8988T (cell line): ENCODE measurements around the gene LPP.
"Not testable (repeated sequence)": the region's sequence is repeated elsewhere in the genome, so short reads cannot be mapped to it uniquely, and the experiment has no call there.

Source experiments
- DNase-seq: peaks from one replicate; pipeline ENCODE4 v3.0.0; 2011

Gene LPP

DNA sequence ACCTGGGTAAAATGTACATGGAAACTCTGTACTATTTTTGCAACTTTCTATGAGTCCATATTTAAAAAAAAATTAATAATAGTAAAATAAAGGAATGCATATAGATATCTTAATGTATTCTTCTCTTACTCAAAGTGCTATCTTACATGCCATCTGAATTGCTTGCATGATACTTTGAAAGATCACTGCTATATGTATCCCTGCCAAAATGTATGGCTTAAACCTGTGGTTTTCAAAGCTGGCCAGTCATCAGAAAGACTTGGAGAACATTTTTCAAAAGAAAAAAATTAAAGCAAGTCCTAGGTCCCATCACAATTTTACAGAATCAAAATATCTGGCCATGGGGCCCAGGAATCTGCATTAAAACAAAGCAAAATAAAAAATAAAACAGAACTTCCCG, 262.1 kb downstream of the LPP start:
- no peak for DNase-seq

GRCh38 chr3:188417271-188417696, 263.3 kb downstream of the LPP start:
- DNase-seq: no peak

GRCh38 chr3:188417766-188418165, 263.8 kb downstream of the LPP start:
- DNase-seq: no peak

DNA sequence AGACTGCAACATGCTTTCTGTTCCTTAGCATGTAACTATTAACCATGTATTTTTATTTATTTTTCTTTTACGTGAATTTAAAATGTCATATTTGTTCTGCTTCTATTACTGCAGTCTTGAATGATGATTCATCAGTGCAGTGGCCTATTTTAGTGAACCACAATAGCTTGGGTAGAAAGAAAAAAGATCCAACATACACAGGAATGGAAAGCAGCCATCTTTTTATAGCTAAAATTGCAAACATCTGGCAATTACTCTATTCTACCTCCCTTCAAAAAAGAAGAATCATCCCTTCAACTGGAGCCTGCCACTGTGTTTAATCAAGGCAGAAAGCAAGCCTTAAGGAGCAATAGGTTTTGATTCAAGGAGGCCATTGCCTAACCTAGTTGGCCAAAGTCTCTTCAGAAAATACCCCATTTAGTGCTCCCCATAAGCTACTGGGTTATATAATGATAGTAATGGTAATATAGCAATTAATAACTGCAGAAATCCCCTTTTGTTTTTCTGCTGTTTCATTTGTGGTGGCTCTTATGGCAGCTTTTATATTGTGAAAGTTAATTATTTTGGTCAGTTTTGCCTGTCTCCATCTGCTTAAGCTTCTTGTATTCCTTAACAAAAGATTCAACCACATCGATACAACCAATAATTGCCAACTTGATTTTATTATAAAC, 267.3 kb downstream of the LPP start:
- DNase-seq: no peak

DNA sequence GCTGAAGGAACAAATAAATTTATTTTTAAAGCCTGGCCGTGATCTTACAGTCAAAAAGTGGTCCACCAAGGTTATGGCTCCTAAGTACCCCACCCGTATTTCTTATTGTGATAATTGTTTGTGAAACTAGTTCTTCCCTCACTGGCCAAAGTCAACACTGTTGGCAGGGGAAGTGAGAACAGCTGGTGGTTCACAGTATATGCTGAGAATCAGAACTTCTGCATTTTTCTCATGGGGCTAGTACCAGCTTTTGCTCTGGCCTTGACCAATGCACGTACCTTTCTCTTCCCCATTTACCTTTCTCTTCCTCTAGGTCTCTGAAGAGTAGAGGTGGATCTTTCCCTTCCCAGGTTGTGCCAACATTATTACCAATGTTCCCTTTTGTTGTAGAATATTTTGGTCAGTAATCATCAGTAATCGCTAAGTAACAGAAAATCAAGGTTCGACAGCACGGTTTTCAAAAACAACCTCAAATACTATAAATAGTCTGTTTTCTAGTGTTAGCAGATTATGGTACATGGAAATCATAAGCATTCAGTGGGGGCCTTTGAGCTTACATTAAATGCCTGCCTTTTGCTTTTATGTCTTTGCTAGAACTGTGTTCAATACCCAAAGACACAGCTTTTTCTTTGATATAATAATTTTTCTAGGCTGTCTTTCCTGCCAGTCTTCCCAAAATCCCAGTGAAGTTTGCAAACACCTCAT, 268.0 kb downstream of the LPP start:
- no peak for DNase-seq

DNA sequence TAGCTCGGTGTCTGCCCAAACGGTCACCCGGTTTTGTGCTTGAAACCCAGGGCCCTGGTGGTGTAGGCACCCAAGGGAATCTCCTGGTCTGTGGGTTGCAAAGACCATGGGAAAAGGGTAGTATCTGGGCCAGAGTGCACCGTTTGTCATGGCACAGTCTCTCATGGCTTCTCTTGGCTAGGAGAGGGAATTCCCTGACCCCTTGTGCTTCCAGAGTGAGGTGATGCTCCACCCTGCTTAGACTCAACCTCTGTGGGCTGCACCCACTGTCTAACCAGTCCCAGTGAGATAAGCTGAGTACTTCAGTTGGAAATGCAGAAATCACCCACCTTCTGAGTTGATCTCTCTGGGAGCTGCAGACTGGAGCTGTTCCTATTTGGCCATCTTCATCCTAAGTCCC, 274.0 kb downstream of the LPP start:
- not testable (repeated sequence) for DNase-seq

- no peak for DNase-seq
Observed at GRCh38 chr3:188431040-188431439, 277.1 kb downstream of the LPP start.

GRCh38 chr3:188431553-188431952, 277.6 kb downstream of the LPP start:
- no peak for DNase-seq

DNA sequence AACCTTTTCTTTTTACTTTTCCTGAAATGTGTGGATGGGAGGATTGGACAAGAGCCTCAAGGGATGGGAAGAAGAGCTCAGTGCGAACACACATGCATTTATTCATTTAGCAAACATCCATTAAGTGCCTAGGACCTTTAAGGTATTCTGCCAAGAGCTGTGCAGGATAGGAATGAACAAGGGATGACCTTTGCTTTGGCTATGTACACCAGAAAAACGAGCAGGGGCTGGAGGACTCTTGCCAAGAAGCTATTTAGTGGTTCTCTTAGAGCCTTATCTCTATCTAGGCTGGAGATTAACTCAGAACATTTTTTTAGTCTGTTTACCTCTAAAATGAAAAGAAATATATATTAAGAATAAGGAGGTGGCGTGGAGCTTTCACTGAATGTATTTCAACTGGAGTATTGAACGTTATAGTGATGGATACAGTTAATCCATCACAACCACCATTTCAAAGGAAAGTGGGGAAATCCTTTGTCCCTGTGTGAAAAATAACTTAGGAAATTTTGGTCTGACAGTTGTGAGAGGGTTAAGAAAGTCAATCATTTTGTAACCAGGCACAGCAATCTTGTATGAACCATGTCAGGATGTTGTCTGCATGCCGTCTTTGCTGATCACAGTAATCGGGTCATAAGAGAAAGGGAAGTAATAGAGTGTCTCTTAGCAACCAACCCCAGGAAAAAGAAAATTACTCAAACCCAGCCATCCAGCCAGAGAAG, 279.0 kb downstream of the LPP start:
- no peak for DNase-seq

DNA sequence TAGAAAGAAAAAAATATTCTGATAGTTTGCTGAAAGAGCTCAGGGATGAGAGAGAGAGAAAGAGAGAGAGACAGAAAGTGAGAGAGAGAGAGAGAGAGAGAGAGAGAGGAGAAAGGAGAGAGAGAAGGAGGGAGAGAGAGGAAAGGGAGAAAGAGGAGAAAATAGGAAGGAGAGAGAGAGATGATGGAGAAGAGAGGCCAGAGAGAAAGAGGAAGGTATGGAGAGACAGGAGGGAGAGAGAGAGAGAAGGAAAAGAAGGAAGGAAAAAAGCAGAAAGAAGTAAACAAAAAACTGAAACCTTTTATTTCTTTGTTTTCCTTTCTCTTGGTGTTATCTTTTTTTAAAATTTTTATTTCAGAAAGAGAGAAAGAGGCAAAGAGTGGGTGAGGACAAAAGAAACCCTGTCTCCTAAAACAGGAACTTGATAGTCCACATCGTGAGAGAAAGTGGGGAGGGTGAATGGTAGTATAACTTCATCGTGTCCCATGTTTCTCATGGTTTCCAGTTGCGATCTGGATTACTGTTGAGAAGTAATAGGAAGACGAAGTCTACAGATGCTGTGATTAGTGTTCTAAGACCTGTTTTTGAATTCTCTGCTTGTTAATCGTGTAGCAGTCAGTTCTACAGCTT, 279.7 kb downstream of the LPP start:
- no peak for DNase-seq

GRCh38 chr3:188434594-188434993, 280.6 kb downstream of the LPP start:
- DNase-seq: no peak

- no peak for DNase-seq
Observed at GRCh38 chr3:188435266-188435665, 281.3 kb downstream of the LPP start.

DNA sequence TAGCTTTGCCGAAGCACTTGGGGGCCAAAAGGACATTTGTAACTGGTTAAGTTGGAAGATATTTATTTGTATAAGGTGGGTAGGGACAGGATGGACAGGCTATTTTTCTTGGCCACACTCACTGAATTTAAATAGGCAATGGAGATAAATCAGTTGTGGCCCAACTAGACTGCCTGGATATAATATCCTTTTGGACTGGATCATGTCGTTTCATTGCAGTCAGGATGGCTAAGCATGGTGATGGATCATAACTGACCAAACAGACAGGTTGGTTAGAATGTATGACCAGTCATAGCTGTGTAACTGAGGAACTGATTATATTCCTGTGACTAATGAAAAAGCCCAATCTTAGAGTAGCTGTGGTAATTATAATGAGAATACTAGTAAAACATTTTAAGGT, 284.0 kb downstream of the LPP start:
- DNase-seq: no peak

DNA sequence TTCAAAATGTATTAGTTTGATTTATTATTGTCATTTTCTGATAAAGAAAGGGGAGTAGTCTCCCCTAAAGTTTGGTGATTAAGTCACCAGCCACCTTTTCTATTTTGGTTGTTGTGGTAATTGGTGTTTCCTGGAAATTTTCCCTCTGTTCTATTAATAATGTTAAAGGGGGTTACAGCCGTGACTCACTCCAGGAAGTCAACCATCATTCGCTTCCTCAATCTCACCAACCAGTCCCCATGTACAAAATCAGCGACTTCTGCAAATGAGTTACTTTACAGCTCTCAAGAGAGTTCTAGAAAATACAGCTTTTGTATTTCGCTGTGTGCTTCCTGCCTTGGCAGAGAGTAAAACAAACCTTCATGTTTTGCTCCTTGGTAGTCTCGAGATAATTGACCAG, 285.1 kb downstream of the LPP start:
- no peak for DNase-seq

DNA sequence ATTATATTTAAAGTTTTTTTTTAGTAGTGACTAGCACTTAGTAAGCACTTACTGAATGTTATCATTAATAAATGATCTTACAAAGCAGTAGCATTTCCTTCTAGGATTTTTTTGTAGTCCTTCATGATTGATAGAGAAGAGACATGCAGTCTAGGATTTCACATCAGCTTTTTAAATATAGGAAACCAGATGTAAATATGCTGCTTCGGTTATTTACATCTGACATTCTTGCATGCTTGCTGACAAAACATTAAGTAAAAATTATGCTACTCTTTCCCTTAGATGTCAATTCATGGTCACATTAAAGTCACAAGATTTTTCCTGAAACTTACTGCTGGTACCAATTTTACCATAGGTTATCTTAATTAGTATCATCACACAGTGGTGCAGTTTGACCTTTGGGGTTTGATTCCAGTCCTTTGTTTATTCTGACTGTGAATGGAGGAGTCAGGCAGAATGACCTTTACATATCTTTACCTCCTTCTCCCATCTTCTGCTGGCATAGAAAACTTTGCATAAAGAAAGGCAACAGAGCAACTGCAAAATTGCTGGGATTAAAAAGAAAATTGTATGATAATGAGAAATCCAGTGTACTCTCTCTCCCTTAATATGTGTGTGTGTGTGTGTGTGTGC, 286.5 kb downstream of the LPP start:
- DNase-seq: no peak

- DNase-seq: no peak
Observed at GRCh38 chr3:188442430-188442829, 288.5 kb downstream of the LPP start.

GRCh38 chr3:188445175-188445574, 291.2 kb downstream of the LPP start:
- not testable (repeated sequence) for DNase-seq

GRCh38 chr3:188446014-188446413, 292.1 kb downstream of the LPP start:
- DNase-seq: no peak

DNA sequence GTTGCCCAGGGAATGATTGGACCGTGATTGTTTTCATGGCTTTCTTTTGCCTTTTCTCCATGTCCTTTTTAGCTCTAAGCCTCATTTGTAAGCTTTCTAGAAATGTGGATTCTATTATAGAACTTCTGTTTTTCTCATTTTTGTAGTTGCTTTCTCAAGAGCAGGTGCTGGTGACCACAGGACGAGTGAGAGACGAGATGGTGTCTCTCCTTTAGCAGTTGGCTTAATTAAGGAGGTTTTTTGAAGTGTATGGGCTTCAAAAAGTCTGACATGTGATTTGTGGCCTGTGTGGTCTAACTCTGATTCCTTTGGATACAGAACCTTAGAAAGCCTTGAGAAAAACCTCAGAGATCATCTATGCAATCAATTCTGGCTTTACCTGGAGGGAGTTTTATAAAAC, 292.8 kb downstream of the LPP start:
- DNase-seq: no peak

GRCh38 chr3:188448813-188449212, 294.9 kb downstream of the LPP start:
- no peak for DNase-seq

DNA sequence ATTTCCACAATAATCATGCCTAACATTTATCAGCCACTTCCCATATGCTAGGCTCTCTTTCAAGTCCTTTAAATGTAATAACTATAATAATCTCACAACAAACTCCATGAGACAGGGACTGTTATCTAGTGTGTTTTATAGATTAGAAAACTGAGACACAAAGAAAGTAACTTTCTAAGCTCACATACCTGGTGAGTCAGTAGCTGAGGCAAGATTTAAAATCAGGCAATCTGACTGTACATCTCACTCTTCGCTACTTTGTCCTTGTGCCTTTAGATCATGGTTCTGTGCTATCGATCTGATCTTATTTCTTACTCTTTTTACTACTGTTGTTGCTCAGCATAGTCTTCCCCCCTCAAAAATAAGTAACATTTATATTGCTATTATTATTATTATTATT, 295.5 kb downstream of the LPP start:
- no peak for DNase-seq

GRCh38 chr3:188452158-188452772, 298.3 kb downstream of the LPP start:
- no peak for DNase-seq
